Effector memory CD4-positive, alpha-beta T cell (primary cell): ENCODE data around the gene PNPLA2.

Experiments
- DNase-seq, 3 donors: peaks; one replicate each; pipeline ENCODE4 v3.0.0-alpha.2; 2020
- H3K27ac ChIP-seq: 2 replicates; pipeline ENCODE4 v1.7.0; 2013; ENCODE audit warnings: mild to moderate bottlenecking, low read length, moderate library complexity; ENCODE audit not compliant: insufficient read depth, poor library complexity, severe bottlenecking
- H3K27me3 ChIP-seq: replicated peaks from 2 replicates; pipeline ENCODE4 v1.7.0; 2013; ENCODE audit warnings: mild to moderate bottlenecking, low read length; ENCODE audit not compliant: insufficient read depth, control insufficient read depth, poor library complexity, severe bottlenecking
- H3K36me3 ChIP-seq: 2 replicates; pipeline ENCODE4 v1.7.0; 2013; ENCODE audit warnings: mild to moderate bottlenecking, low read length, moderate library complexity; ENCODE audit not compliant: control insufficient read depth, insufficient read depth
- H3K4me1 ChIP-seq: 2 replicates; pipeline ENCODE4 v1.7.0; 2013; ENCODE audit warnings: low read length, mild to moderate bottlenecking; ENCODE audit not compliant: control insufficient read depth, insufficient read depth, poor library complexity, severe bottlenecking
- H3K4me3 ChIP-seq: 2 replicates; pipeline ENCODE4 v1.7.0; 2013; ENCODE audit warnings: low read length, low read depth, mild to moderate bottlenecking; ENCODE audit not compliant: insufficient read depth, poor library complexity, severe bottlenecking
- H3K9me3 ChIP-seq: 2 replicates; pipeline ENCODE4 v1.7.0; 2013; ENCODE audit warnings: mild to moderate bottlenecking, low read length, moderate library complexity; ENCODE audit not compliant: control insufficient read depth

The PNPLA2 gene

DNA sequence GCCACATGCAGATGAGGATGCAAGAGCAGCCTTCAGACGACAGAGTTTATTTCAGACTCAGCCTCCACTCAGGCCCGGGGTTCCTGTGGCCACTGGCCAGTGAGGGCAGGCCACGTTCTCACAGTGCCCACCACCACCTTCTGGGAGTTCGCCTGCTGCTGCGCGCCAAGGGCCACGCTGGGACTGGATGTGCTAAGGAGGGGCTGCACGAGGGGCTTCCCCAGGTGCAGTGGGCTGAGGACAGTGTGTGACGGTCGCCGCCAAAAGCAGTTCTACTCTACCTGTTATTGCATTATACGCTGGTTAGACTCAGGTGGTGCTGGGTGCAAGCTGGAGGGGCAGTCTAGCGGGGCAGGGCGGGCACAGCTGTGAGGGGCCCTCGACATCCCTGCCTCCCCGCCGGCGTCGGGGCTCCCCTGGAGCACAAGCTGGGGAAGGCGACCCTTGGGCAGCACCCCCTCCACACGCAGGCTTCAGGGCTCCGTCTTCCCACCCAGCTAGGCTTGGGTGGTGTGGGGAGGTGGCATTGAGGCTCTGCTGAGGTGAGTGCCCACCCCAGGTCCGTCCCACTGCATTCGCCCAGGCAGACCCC, 31.5 kb upstream of the PNPLA2 start:
- Histone ChIP-seq H3K4me3 (no peak overlapping the region), H3K27me3 (no peaks in the 10 kb centered on the region), H3K36me3 (peaks cover 9% of the 10 kb centered on the region), H3K27ac (no peak overlapping the region), H3K4me1 (peaks cover 7% of the 10 kb centered on the region), H3K9me3 (no peaks in the 10 kb centered on the region)
- no peak for DNase-seq

DNA sequence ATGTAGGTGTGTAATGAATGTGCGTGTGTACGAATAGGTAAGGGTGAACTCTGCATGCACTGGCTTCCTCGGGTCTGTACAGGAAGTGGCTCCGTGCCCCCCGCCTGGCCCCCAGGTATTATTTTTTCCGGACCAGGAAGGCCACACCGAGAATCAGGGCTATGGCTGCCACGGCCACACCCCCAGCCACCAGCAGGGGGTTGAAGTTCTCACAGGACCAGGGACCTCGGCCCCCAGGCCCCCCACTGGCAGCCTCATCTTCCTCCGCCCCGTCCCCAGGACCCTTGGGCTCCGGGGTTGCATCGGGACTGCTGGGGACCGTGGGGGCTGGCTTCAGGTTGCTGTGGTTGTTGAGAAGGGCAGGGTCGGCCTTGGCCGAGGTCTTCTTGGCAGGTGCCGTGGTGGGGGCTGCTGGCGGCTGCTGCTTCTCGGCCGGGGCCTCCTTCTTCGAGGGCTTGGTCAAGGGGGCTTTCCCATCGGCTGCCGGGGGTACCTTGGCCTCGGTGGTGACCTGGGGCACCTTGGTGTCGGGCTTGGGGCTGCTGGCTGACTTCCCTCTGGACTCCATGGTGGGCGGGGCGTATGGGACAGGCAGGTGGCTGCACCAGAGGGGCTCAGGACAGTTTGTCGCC, 30.6 kb upstream of the PNPLA2 start:
- no peaks in the 10 kb centered on the region for H3K27me3 ChIP-seq
- no peak overlapping the region for H3K4me3 ChIP-seq
- peaks cover 17% of the 10 kb centered on the region for H3K36me3 ChIP-seq
- H3K4me1 ChIP-seq: peaks cover 7% of the 10 kb centered on the region
- no peaks in the 10 kb centered on the region for H3K9me3 ChIP-seq
- no peak overlapping the region for H3K27ac ChIP-seq
- DNase-seq: no peak

DNA sequence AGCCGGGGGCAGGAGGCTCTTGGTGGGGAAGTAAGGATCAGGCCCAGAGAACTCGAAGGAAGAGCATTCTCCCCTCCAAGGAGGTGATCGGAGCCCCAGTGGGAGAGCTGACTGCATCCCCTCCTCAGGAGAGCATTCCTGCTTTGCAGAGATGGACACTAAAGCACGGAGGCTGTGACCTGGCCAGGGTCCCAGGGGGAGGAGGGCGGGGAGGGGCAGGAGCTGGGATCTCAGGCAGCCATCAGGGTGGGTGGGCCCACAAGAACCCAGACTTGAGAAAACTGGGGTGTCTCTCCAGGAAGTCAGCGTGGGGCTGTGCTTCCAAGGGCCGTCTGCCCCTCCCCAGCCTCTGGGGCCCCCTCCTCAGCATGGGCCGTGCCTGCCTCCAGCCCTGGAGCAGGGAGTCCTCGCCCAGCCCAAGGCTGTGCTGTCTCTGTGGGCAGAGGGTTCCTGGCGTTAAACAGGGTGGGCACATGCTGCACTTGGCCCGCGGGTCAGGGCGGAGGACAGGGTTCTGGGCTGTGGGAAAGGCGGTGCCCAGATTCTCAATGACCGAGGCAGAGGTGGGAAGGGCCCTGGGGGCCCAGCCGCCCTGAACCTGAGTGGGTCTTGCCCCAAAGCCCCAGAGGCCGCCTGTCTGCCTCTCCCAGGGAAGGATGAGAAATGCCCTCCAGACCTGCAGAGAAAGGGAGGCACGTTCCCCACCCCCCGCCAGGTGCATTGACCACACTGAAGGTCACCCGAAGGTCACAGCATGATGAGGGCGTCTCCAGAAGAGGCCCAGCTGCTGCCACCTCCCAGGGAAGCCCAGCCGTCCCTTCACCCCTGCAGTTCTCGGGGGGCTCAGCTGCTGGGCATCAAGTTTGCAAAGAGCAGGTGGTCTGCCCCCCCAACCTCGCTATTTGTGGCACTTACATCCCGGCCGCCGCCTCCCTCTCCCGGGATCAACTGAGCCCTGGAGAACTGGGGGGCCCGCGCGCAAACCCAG, 29.5 kb upstream of the PNPLA2 start:
- peaks cover 27% of the 10 kb centered on the region for H3K36me3 ChIP-seq
- no peak overlapping the region for H3K4me3 ChIP-seq
- H3K27ac ChIP-seq: no peak overlapping the region
- no peaks in the 10 kb centered on the region for H3K9me3 ChIP-seq
- H3K27me3 ChIP-seq: no peaks in the 10 kb centered on the region
- peaks cover 7% of the 10 kb centered on the region for H3K4me1 ChIP-seq
- no peak for DNase-seq

DNA sequence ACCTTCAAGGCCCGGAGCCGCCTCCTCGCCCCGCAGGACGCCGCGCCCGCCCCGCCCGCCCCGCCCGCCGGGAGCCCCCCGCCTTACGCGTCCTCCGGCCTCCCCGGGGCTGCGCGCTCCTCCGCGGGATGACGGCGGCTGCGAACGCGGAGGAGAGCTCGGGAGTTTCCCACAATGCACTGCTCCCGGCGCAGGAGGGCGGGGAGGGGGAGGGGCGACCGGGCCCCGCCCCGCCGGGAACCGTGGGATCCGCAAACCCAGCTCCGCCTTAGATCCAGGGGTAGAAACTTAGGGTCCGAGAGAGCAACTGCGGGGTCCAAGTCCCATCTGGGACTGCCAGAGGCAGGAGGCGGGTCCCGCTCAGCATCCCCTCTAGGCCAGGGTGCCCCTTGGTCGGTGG, 28.8 kb upstream of the PNPLA2 start, which contains the start of gene CEND1:
Gene CEND1, minus strand, starts transcription at position 148 of the 400 bp plus-strand sequence. CDS start 1,514 bp downstream, outside the sequence.
- Histone ChIP-seq H3K36me3 (peaks cover 27% of the 10 kb centered on the region), H3K4me1 (peaks cover 11% of the 10 kb centered on the region), H3K27ac (no peak within 1 kb of the TSS), H3K27me3 (no peaks in the 10 kb centered on the region), H3K9me3 (no peaks in the 10 kb centered on the region), H3K4me3 (no peak within 1 kb of the TSS)
- no peak for DNase-seq

DNA sequence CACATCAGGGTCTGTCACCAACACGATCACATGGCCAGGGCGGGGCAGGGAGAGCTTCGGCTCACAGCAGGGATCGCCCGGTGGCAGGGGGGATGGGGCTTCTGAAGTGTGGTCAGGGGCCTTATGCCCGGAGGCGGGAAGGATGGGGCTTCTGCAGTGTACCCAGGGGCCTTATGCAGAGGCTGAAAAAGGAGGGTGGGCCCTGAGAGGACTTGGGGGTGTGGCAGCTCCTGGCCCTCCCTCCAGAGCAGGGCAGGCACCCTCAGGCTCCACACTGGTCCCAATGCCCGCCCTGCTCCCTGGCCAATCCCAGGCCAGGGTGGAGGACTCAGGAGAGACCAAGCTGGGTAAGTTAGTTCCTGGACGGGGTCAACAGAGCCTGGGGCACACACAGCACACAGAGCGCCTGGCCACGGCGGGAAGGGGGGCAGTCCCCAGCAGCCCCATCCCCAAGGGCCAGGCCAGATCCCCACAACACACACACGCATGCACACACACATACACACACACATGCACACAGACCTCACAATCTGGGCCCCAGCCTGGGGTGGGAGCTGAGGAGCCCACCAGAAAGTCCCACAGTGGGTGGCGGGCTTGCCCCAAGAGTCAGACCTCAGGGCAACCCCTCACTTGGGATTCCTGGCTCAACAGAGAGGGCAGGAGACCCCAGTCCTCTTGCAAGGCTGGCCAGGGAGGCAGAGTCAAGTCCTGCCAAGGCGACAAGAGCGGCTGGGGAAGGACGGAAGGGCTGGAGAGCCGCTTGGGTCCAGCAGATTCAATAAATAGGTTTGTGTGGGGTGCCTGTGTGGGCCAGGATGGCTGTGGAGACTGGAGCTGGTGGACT, 27.8 kb upstream of the PNPLA2 start:
- Histone ChIP-seq H3K4me1 (peaks cover 21% of the 10 kb centered on the region), H3K4me3 (no peak overlapping the region), H3K9me3 (no peaks in the 10 kb centered on the region), H3K27ac (no peak overlapping the region), H3K36me3 (peaks cover 27% of the 10 kb centered on the region), H3K27me3 (no peaks in the 10 kb centered on the region)
- no peak for DNase-seq

DNA sequence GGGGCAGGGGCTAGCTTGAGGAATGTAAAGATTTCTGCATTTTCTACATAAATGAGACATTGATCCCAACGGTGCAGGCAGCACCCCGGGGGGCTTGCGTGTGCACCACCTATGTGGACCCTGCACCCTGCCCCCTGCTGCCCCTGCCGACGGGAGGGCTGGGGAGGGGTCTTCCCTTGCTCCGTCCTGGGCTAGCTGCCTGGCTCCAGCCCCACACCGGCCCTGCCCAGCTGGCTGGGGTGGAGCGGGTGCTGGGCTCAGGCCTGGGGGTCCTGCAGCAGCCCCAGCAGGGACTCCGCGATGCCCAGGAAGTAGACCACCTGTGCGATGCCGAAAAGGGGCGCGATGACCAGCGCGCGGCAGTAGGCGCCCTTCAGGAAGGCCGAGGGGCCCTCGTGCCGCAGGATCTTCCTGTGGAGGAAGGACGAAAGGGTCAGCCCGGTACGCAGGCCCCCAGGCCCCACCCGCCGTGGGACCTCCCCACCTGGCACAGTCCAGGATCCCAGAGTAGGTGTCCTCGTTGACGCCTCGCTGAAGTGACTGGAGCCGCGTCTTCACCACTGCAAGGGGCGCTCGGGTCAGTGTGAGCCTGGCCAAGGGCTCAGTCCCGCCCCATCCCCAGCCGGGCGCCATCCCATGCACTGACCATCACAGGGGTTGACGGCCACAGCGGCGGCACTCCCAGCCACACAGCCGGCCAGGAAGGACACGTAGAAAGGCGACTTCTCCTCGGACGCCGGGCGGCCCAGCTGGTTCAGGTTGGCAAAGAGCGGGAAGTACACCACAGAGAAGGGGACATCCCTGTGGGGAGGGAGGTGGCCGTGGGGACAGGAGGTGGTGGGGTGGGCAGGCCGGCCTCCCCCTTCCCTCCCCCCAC, 26.8 kb upstream of the PNPLA2 start:
- H3K36me3 ChIP-seq: peaks cover 27% of the 10 kb centered on the region

DNA sequence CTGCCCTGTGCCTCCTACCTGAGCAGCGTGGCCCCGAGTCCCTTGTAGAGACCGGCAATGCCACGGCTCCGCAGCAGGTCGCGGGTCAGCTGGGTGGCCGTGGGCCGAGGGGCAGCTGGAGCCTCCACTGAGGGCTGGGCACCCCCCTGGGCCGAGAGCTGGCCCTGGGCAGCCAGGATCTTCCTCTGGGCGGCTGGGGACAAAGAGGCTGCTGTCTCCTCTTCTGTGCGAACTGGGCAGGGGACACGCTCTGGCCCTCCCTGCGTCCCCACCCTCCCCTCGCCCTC, 26.2 kb upstream of the PNPLA2 start:
- Histone ChIP-seq H3K27me3 (no peaks in the 10 kb centered on the region), H3K4me1 (peaks cover 34% of the 10 kb centered on the region), H3K9me3 (no peaks in the 10 kb centered on the region), H3K27ac (no peak overlapping the region), H3K36me3 (peaks cover 27% of the 10 kb centered on the region), H3K4me3 (no peak overlapping the region)
- no peak for DNase-seq

More for the DNA sequence above, 26.8 kb upstream of the PNPLA2 start:
- no peaks in the 10 kb centered on the region for H3K9me3 ChIP-seq
- no peak overlapping the region for H3K4me3 ChIP-seq
- no peaks in the 10 kb centered on the region for H3K27me3 ChIP-seq
- DNase-seq: no peak
- H3K4me1 ChIP-seq: peaks cover 28% of the 10 kb centered on the region
- H3K27ac ChIP-seq: no peak overlapping the region

DNA sequence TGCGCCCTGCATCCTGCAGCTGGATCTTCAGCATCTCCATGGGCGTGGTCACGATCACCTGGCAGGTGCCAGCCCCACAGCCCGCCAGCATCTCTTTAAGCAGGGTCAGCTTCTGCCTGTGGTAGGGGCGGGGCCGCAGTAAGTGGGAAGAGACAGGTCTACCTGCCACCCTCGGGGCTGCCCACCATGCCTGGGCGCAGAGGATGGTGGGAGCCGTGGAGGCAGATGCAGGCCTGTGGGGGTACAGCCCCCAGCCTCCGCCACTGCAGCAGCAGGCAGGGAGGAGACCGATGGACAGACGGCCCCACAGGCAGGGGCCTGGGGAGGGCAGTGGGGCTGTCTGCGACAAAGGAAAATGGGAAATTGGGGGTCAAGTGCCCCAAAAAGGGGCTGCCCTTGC, 25.8 kb upstream of the PNPLA2 start:
- Histone ChIP-seq H3K27ac (no peak overlapping the region), H3K4me1 (peaks cover 35% of the 10 kb centered on the region), H3K4me3 (no peak overlapping the region), H3K9me3 (no peaks in the 10 kb centered on the region), H3K27me3 (no peaks in the 10 kb centered on the region), H3K36me3 (peaks cover 27% of the 10 kb centered on the region)
- no peak for DNase-seq

DNA sequence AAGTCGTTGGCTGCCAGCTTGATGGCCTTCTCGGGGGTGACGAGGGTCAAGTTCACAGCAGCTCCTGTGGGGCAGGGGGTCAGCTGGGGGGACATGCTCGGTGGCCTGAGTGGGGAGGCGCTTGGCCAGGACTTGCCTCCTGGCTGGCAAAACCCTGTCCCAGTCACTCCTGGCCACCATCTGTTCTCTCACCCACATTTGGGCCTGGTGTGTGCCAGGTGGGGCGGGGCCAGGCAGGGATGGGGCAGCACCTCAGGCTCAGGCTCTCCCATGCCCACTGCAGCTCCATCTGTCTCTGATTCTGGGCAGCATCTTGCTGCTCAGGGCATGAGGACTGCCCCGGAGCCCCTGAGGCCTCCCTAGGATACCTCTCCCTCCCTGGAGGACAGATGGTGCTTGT, 25.2 kb upstream of the PNPLA2 start:
- no peaks in the 10 kb centered on the region for H3K9me3 ChIP-seq
- no peaks in the 10 kb centered on the region for H3K27me3 ChIP-seq
- peaks cover 27% of the 10 kb centered on the region for H3K36me3 ChIP-seq
- peaks cover 31% of the 10 kb centered on the region for H3K4me1 ChIP-seq
- no peak overlapping the region for H3K4me3 ChIP-seq
- no peak for DNase-seq
- H3K27ac ChIP-seq: no peak overlapping the region
